ENCODE measurements around the gene PCBP3. TPM values are rescaled to one million over a fixed set of nuclear protein-coding genes. Genes with fewer than 3 reads are reported as not detected.

Gene PCBP3
- total and polyA plus RNA-seq, 2 of the 8 experiments (the other 6 are each of a cell fraction or from before 2014, with no cell fraction given): 3.5 to 6.3 TPM

DNA sequence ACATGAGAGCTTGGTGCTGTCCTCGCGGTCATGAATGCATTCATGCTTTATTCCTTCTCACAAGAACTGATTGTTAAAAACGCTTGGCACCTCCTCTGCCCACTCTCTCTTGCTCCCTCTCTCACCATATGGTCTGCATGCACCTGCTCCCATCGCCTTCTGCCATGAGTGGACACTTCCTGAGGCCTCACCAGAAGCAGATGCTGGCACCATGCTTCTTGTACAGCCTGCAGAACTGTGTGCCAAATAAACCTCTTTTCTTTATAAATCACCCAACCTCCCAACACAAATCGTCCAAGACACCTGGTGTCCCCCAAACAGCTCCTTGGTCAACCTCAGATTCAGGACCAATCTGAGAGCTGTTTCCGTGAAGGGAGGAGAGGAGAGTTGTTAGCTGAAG lies 43.3 kb upstream of the PCBP3 start:
- no peak overlapping the region for H3K14ac ChIP-seq (ENCODE audit: insufficient read length)
- no peak overlapping the region for H2BK20ac ChIP-seq (ENCODE audit: low read length)
- ChIA-PET POLR2A (ENCODE audit: partially characterized antibody) (no interaction called here), CTCF (ENCODE audit: partially characterized antibody) (interaction anchor here (0.9 to 1.5 kb wide), 3 partner anchors 25 to 44 kb away, joined by 3 to 4 read pairs (median 4); no protein-coding TSS in a partner anchor)
- no peak overlapping the region for H3K56ac ChIP-seq (replicated peaks; ENCODE audit: insufficient read length, low read depth, low read length)
- H3K4ac ChIP-seq (replicated peaks; ENCODE audit: insufficient read length, low read depth, low read length): no peak overlapping the region
- H4K20me1 ChIP-seq (replicated peaks in 1 of 2; ENCODE audit: control insufficient read depth in 1 of 2, insufficient read depth in 2 of 2, low read length in 2 of 2): peaks cover 0 to 3% of the 10 kb centered on the region in 2 experiments
- no peak overlapping the region for H3K9ac ChIP-seq (replicated peaks in 1 of 4; ENCODE audit: extremely low read depth in 1 of 4, low read depth in 3 of 4, low read length in 3 of 4)
- WGBS, 2 experiments (ENCODE audit: extremely low coverage in 1 of 2, insufficient coverage in 1 of 2, insufficient read length in 1 of 2, insufficient replicate concordance in 2 of 2, low coverage in 1 of 2, low lambda C conversion rate in 2 of 2, missing lambda C conversion rate in 1 of 2): 88% methylated on average over 6 of the region's 6 CpGs; no CpG with 5 or more reads in 1 of the 2 experiments
- no peak overlapping the region for H3K4me2 ChIP-seq (ENCODE audit: insufficient read depth in 1 of 2, low read depth in 2 of 2, low read length in 2 of 2)
- no peak overlapping the region for H3K4me3 ChIP-seq (ENCODE audit: extremely low read depth in 1 of 4, insufficient read depth in 2 of 4, low read depth in 3 of 4, low read length in 4 of 4)
- FAIRE-seq: no peak
- H4K5ac ChIP-seq (ENCODE audit: insufficient read length, low read depth, low read length): no peak overlapping the region
- no peaks in the 10 kb centered on the region for H3K4me1 ChIP-seq (replicated peaks in 1 of 4; ENCODE audit: control insufficient read depth in 3 of 4, insufficient read depth in 4 of 4, low read length in 3 of 4)
- H3K27ac ChIP-seq (ENCODE audit: low read depth, low read length): no peak overlapping the region
- TF ChIP-seq, protein P1, sequence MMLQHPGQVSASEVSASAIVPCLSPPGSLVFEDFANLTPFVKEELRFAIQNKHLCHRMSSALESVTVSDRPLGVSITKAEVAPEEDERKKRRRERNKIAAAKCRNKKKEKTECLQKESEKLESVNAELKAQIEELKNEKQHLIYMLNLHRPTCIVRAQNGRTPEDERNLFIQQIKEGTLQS (IDR thresholded peaks at IDR 0.05; ENCODE audit: insufficient read depth, low read depth, low read length): no peak
- no peak for TF ChIP-seq HDAC2 (IDR thresholded peaks at IDR 0.05; ENCODE audit: borderline replicate concordance in 1 of 2, low read depth in 2 of 2, low read length in 2 of 2)
- H3K79me2 ChIP-seq (ENCODE audit: control insufficient read depth in 1 of 2, insufficient read depth in 2 of 2, low read length in 2 of 2): no peaks in the 10 kb centered on the region
- no peak overlapping the region for H3K18ac ChIP-seq (ENCODE audit: extremely low read depth, low read length)
- no peak for DNase-seq (ENCODE audit: low read depth in 1 of 2, low spot score in 2 of 2)
- no peaks in the 10 kb centered on the region for H3K79me1 ChIP-seq (ENCODE audit: low read depth, low read length)
- peaks cover 0 to 4% (median 0%) of the 10 kb centered on the region in 4 experiments; a peak in 2 of 7 replicates for H3K27me3 ChIP-seq (replicated peaks in 1 of 4; ENCODE audit: control insufficient read depth in 3 of 4, extremely low read depth in 1 of 4, insufficient read depth in 3 of 4, low read length in 3 of 4)
- no peak overlapping the region for H2AFZ ChIP-seq (ENCODE audit: low read length)
- no peak overlapping the region for H2AK5ac ChIP-seq (ENCODE audit: low read depth, low read length)
- H2BK15ac ChIP-seq (ENCODE audit: low read length): no peak overlapping the region
- no peaks in the 10 kb centered on the region for H3K23me2 ChIP-seq (ENCODE audit: low read depth, low read length)
- no peak overlapping the region for H4K91ac ChIP-seq (replicated peaks; ENCODE audit: insufficient read length, low read length)
- no peak overlapping the region for H2BK12ac ChIP-seq (ENCODE audit: low read depth, low read length)
- no peak overlapping the region for H3K23ac ChIP-seq (ENCODE audit: insufficient read length)
- H2BK5ac ChIP-seq (ENCODE audit: low read depth, low read length): no peak overlapping the region
- no peaks in the 10 kb centered on the region for H3K36me3 ChIP-seq (ENCODE audit: control insufficient read depth in 2 of 4, insufficient read depth in 4 of 4, low read length in 3 of 4)
- H3K9me3 ChIP-seq (ENCODE audit: insufficient read depth in 2 of 2, low read depth in 1 of 2, low read length in 1 of 2): peaks cover 4 to 14% of the 10 kb centered on the region in 2 experiments; a peak in 2 of 4 replicates
- H4K8ac ChIP-seq (ENCODE audit: extremely low read depth, insufficient read depth, low read length): no peak overlapping the region
- no peak overlapping the region for H2BK120ac ChIP-seq (replicated peaks; ENCODE audit: low read depth, low read length)
